GM12865 (cell line): ENCODE data around the gene GNB1.

Experiments used
- DNase-seq: peaks from one replicate; pipeline ENCODE4 v3.0.0; 2010; ENCODE audit warnings: low read depth
- H3K4me3 ChIP-seq: 2 replicates; pipeline ENCODE4 v1.5.1; 2011; ENCODE audit warnings: mild to moderate bottlenecking, low read depth, low read length, control low read depth
- CTCF ChIP-seq: IDR thresholded peaks from 2 replicates; pipeline ENCODE4 v1.5.1; 2011; ENCODE audit warnings: low read length, control low read depth, low read depth, inconsistent platforms; ENCODE audit not compliant: insufficient read depth; ENCODE audit errors: missing control alignments

GNB1 gene

GRCh38 chr1:1898246-1898933 is 7.5 kb upstream of the GNB1 start:
- no peak overlapping the region for H3K4me3 ChIP-seq
- TF ChIP-seq CTCF = no peak
- no peak for DNase-seq

- TF ChIP-seq CTCF = no peak
- H3K4me3 ChIP-seq = no peak overlapping the region
- DNase-seq = no peak
Measured at GRCh38 chr1:1895456-1896336, 4.8 kb upstream of the GNB1 start.

- DNase-seq = no peak
- TF ChIP-seq CTCF = no peak
- no peak overlapping the region for H3K4me3 ChIP-seq
Measured at GRCh38 chr1:1895060-1895418, 4.2 kb upstream of the GNB1 start.

GRCh38 chr1:1894354-1895059 is 3.6 kb upstream of the GNB1 start:
- DNase-seq = no peak
- no peak overlapping the region for H3K4me3 ChIP-seq
- no peak for TF ChIP-seq CTCF

- no peak for TF ChIP-seq CTCF
- no peak for DNase-seq
- H3K4me3 ChIP-seq = no peak overlapping the region
Measured at GRCh38 chr1:1893997-1894353, 3.1 kb upstream of the GNB1 start.

- H3K4me3 ChIP-seq = no peak overlapping the region
- TF ChIP-seq CTCF = no peak
- no peak for DNase-seq
Measured at GRCh38 chr1:1893291-1893985, 2.6 kb upstream of the GNB1 start.
